HepG2 (cell line): ENCODE measurements around the gene ORC4. TPM values are rescaled to one million over a fixed set of nuclear protein-coding genes. Genes with fewer than 3 reads are reported as not detected.

Experiments
- ELF3 ChIP-seq: IDR thresholded peaks from 2 replicates; pipeline ENCODE4 v1.6.1; 2016; ENCODE audit warnings: missing genetic modification reagents, missing compliant biosample characterization
- EP300 ChIP-seq, 3 experiments: sonication (generic) in 1 of 3; formaldehyde crosslinking in 1 of 3; IDR thresholded peaks; 2 replicates each; pipeline versions ENCODE4 v1.5.1 to v1.6.1; 2011 to 2020; ENCODE audit warnings: low read depth in 2 of 3, low read length in 2 of 3, borderline replicate concordance in 1 of 3, improper control_type of control experiment in 1 of 3, mild to moderate bottlenecking in 1 of 3, missing genetic modification reagents in 1 of 3, moderate library complexity in 1 of 3
- HMG20B ChIP-seq: conservative IDR thresholded peaks from 2 replicates; pipeline ENCODE4 v1.6.1; 2016; ENCODE audit warnings: missing genetic modification reagents, missing compliant biosample characterization
- MED1 ChIP-seq: sonication (generic); formaldehyde crosslinking; IDR thresholded peaks from 2 replicates; pipeline ENCODE4 v1.4.0; 2020; ENCODE audit warnings: missing genetic modification reagents
- MYC ChIP-seq: sonication (generic); formaldehyde crosslinking; IDR thresholded peaks from 2 replicates; pipeline ENCODE4 v1.9.0; 2021; ENCODE audit warnings: missing genetic modification reagents, borderline replicate concordance
- NFKBIZ ChIP-seq: IDR thresholded peaks from 2 replicates; pipeline ENCODE4 v1.6.1; 2018; ENCODE audit warnings: missing genetic modification reagents, missing compliant biosample characterization
- PCBP2 ChIP-seq: fragments of 200-400 bp; formaldehyde crosslinking; optimal IDR thresholded peaks from 2 replicates; pipeline ENCODE3; 2018; ENCODE audit warnings: low read length, low read depth; ENCODE audit not compliant: poor library complexity, severe bottlenecking
- RARA ChIP-seq: IDR thresholded peaks from 2 replicates; pipeline ENCODE4 v1.6.1; 2016; ENCODE audit warnings: missing genetic modification reagents, missing compliant biosample characterization
- RCOR2 ChIP-seq: IDR thresholded peaks from 2 replicates; pipeline ENCODE4 v1.6.1; 2016; ENCODE audit warnings: missing biosample characterization, missing genetic modification reagents
- SETDB1 ChIP-seq: sonication (generic); formaldehyde crosslinking; IDR thresholded peaks from 2 replicates; pipeline ENCODE4 v1.5.1; 2020; ENCODE audit warnings: missing genetic modification reagents, mild to moderate bottlenecking, borderline replicate concordance
- SIX4 ChIP-seq: sonication (generic); formaldehyde crosslinking; IDR thresholded peaks from 2 replicates; pipeline ENCODE4 v1.4.0; 2020; ENCODE audit warnings: missing genetic modification reagents
- SMYD3 ChIP-seq: sonication (generic); formaldehyde crosslinking; IDR thresholded peaks from 2 replicates; pipeline ENCODE4 v1.8.1; 2023; ENCODE audit warnings: mild to moderate bottlenecking, missing genetic modification reagents
- SSRP1 ChIP-seq: IDR thresholded peaks from 2 replicates; pipeline ENCODE4 v1.6.1; 2016; ENCODE audit warnings: control low read depth
- ZFP90 ChIP-seq: sonication (generic); formaldehyde crosslinking; IDR thresholded peaks from 2 replicates; pipeline ENCODE4 v1.8.0; 2022; ENCODE audit warnings: missing genetic modification reagents, mild to moderate bottlenecking, inconsistent platforms, borderline replicate concordance
- ZNF10 ChIP-seq: sonication (generic); formaldehyde crosslinking; IDR thresholded peaks from 2 replicates; pipeline ENCODE4 v1.4.0; 2020; ENCODE audit warnings: mild to moderate bottlenecking, low read depth, missing genetic modification reagents, borderline replicate concordance
- ZNF263 ChIP-seq: sonication (generic); formaldehyde crosslinking; IDR thresholded peaks from 2 replicates; pipeline ENCODE4 v1.4.0; 2020; ENCODE audit warnings: missing genetic modification reagents
- ZNF431 ChIP-seq: sonication (generic); formaldehyde crosslinking; IDR thresholded peaks from 2 replicates; pipeline ENCODE4 v1.9.0; 2022; ENCODE audit warnings: missing genetic modification reagents, low read depth, mild to moderate bottlenecking, borderline replicate concordance
- ZNF543 ChIP-seq: sonication (generic); formaldehyde crosslinking; IDR thresholded peaks from 2 replicates; pipeline ENCODE4 v1.4.0; 2020; ENCODE audit warnings: mild to moderate bottlenecking, missing genetic modification reagents
- polyA plus RNA-seq, 8 experiments: library from polyadenylated mRNA; depleted of rRNA in 3 of 8; stranded (reverse) in 7 of 8; unstranded in 1 of 8; fragments of >200 nt; fragmentation: Illumina TruSeq in 4 of 8; extraction: Trizol in 4 of 8; gene quantifications; 2 replicates each; pipeline versions ENCODE4 v1.2.1 to v1.2.3, GENCODE V29; 2011 to 2016; ENCODE audit warnings: low read depth in 4 of 8, missing spikeins in 1 of 8, mixed read lengths in 1 of 8; ENCODE audit not compliant: insufficient read depth in 1 of 8
- total RNA-seq, 5 experiments: library from RNA; depleted of rRNA; stranded (reverse); fragments of >200 nt; fragmentation: Illumina TruSeq; extraction: Trizol; gene quantifications; 2 replicates each; pipeline ENCODE4 v1.2.3, GENCODE V29; 2016; ENCODE audit warnings: low read depth in 1 of 5
- TF ChIP-seq, protein P1 (sequence below): sonication (generic); formaldehyde crosslinking; IDR thresholded peaks from 2 replicates; pipeline ENCODE4 v1.4.0; 2020; ENCODE audit warnings: missing genetic modification reagents, borderline replicate concordance
- TF ChIP-seq, protein P2 (sequence below): sonication (generic); formaldehyde crosslinking; IDR thresholded peaks from 2 replicates; pipeline ENCODE4 v1.5.0; 2020; ENCODE audit warnings: mild to moderate bottlenecking, missing genetic modification reagents
- TF ChIP-seq, protein P3 (sequence below): sonication (generic); formaldehyde crosslinking; IDR thresholded peaks from 2 replicates; pipeline ENCODE4 v1.4.0; 2020; ENCODE audit warnings: low read depth, mild to moderate bottlenecking, missing genetic modification reagents

ORC4 gene
- total and polyA plus RNA-seq, 2 of the 13 experiments (the other 11 are each of a cell fraction or from before 2014, with no cell fraction given): 28.6 to 84.8 TPM

DNA sequence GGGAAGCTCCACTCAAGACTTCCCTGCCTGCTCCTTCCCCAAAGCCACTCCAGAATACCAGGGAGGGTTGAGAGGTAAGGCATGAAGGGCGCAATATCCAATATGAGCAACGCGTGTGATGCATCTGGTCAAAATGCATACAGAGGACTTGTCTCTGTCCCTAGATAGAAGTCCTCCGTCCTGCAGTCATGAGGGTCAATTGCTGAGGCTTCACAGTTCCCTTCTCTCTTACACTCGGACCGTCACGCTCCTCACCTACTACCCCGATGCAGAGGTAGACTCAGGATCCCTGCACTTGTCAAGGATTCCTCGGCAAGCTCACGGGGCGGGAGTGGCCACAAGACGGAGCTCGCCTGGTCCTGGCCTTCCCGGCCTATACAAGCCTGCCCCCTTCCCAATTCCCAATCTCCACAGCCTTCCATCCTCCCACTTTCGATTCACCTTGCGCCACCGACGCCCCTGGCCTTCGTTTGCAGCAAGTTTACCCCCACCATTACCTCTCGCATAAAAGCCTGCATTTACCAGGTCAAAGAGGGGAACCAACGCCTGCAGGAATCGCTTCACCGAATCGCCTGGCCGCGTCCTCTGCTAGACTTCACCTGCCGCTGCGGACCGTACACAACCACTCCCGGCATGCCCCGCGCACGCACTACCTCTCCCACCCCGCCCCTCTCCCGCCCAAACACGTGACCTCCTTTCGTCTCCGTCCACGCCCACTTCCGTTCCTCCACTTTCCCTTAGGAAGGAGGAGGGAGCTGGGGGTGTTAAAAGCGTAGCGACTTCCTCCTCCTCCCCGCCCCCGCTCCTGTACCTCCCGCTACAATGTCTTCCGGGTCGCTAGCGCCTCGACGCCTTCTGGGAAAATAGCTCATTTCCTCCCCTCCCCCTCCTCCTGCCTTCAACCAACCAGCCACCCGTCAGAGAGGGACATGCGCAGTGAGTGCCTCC, at the start of gene ORC4 (continued):
- TF ChIP-seq, protein P1, sequence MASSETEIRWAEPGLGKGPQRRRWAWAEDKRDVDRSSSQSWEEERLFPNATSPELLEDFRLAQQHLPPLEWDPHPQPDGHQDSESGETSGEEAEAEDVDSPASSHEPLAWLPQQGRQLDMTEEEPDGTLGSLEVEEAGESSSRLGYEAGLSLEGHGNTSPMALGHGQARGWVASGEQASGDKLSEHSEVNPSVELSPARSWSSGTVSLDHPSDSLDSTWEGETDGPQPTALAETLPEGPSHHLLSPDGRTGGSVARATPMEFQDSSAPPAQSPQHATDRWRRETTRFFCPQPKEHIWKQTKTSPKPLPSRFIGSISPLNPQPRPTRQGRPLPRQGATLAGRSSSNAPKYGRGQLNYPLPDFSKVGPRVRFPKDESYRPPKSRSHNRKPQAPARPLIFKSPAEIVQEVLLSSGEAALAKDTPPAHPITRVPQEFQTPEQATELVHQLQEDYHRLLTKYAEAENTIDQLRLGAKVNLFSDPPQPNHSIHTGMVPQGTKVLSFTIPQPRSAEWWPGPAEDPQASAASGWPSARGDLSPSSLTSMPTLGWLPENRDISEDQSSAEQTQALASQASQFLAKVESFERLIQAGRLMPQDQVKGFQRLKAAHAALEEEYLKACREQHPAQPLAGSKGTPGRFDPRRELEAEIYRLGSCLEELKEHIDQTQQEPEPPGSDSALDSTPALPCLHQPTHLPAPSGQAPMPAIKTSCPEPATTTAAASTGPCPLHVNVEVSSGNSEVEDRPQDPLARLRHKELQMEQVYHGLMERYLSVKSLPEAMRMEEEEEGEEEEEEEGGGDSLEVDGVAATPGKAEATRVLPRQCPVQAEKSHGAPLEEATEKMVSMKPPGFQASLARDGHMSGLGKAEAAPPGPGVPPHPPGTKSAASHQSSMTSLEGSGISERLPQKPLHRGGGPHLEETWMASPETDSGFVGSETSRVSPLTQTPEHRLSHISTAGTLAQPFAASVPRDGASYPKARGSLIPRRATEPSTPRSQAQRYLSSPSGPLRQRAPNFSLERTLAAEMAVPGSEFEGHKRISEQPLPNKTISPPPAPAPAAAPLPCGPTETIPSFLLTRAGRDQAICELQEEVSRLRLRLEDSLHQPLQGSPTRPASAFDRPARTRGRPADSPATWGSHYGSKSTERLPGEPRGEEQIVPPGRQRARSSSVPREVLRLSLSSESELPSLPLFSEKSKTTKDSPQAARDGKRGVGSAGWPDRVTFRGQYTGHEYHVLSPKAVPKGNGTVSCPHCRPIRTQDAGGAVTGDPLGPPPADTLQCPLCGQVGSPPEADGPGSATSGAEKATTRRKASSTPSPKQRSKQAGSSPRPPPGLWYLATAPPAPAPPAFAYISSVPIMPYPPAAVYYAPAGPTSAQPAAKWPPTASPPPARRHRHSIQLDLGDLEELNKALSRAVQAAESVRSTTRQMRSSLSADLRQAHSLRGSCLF (CRISPR knock-in tag): no peak
- TF ChIP-seq, protein P2, sequence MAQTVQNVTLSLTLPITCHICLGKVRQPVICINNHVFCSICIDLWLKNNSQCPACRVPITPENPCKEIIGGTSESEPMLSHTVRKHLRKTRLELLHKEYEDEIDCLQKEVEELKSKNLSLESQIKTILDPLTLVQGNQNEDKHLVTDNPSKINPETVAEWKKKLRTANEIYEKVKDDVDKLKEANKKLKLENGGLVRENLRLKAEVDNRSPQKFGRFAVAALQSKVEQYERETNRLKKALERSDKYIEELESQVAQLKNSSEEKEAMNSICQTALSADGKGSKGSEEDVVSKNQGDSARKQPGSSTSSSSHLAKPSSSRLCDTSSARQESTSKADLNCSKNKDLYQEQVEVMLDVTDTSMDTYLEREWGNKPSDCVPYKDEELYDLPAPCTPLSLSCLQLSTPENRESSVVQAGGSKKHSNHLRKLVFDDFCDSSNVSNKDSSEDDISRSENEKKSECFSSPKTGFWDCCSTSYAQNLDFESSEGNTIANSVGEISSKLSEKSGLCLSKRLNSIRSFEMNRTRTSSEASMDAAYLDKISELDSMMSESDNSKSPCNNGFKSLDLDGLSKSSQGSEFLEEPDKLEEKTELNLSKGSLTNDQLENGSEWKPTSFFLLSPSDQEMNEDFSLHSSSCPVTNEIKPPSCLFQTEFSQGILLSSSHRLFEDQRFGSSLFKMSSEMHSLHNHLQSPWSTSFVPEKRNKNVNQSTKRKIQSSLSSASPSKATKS (CRISPR knock-in tag): no peak
- no peak; the same call in 1 of the 2 replicates for TF ChIP-seq SSRP1 (CRISPR knock-in tag)
- no peak for TF ChIP-seq SETDB1
- peak; percentile 93 for TF ChIP-seq MYC (CRISPR knock-in tag)
- TF ChIP-seq, protein P3, sequence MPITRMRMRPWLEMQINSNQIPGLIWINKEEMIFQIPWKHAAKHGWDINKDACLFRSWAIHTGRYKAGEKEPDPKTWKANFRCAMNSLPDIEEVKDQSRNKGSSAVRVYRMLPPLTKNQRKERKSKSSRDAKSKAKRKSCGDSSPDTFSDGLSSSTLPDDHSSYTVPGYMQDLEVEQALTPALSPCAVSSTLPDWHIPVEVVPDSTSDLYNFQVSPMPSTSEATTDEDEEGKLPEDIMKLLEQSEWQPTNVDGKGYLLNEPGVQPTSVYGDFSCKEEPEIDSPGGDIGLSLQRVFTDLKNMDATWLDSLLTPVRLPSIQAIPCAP (CRISPR knock-in tag): 0 out of 2 replicates have a peak, but pooled peaks have one; percentile 45
- TF ChIP-seq HMG20B (CRISPR knock-in tag): no peak
- TF ChIP-seq EP300 (IDR thresholded peaks at IDR 0.05; ENCODE audit: low read depth in 2 of 2, low read length in 2 of 2): peak in 1 of 2 experiments; percentile 64; a peak in 1 of 4 replicates
- TF ChIP-seq EP300 (CRISPR knock-in tag; IDR thresholded peaks at IDR 0.05; ENCODE audit: borderline replicate concordance): peak; percentile 9; the same call in 1 of the 2 replicates
- TF ChIP-seq ZNF10 (CRISPR knock-in tag): no peak
- peak; percentile 99 for TF ChIP-seq ELF3 (CRISPR knock-in tag)
- TF ChIP-seq ZNF543 (CRISPR knock-in tag): peak; percentile 97
- 0 out of 2 replicates have a peak, but pooled peaks have one; percentile 87 for TF ChIP-seq SMYD3 (CRISPR knock-in tag)
- TF ChIP-seq MED1 (CRISPR knock-in tag): peak; percentile 84
- TF ChIP-seq ZNF263 (CRISPR knock-in tag): peak; percentile 83
- TF ChIP-seq RARA (CRISPR knock-in tag): peak; percentile 30
- peak; percentile 86; the same call in 1 of the 2 replicates for TF ChIP-seq NFKBIZ (CRISPR knock-in tag)
- no peak for TF ChIP-seq PCBP2
- TF ChIP-seq RCOR2: 0 out of 2 replicates have a peak, but pooled peaks have one; percentile 25
- peak; percentile 99 for TF ChIP-seq ZFP90 (CRISPR knock-in tag)
- TF ChIP-seq ZNF431 (CRISPR knock-in tag): peak; percentile 98; the same call in 1 of the 2 replicates
- peak; percentile 37; the same call in 1 of the 2 replicates for TF ChIP-seq SIX4 (CRISPR knock-in tag)
